Measurements from ENCODE around the gene WSB1. TPM values are rescaled to one million over a fixed set of nuclear protein-coding genes. Genes with fewer than 3 reads are reported as not detected.

Gene WSB1
- total and polyA plus RNA-seq, 2 experiments from 2014 or later = 101 to 108 TPM

GRCh38 chr17:27355419-27355818 is 61.5 kb downstream of the WSB1 start:
- H3K27me3 Mint-ChIP-seq (ENCODE audit: insufficient read depth, low read depth, poor library complexity) = peaks cover 4% of the 10 kb centered on the region
- H3K4me1 ChIP-seq (ENCODE audit: insufficient read depth) = peaks cover 3% of the 10 kb centered on the region; the same call in 1 of the 2 replicates
- peaks cover 14% of the 10 kb centered on the region for H3K36me3 Mint-ChIP-seq (ENCODE audit: low read depth)
- H3K27ac ChIP-seq (ENCODE audit: low read depth) = no peak overlapping the region
- no peaks in the 10 kb centered on the region for H3K27me3 ChIP-seq (ENCODE audit: insufficient read depth)
- ATAC-seq (no peak), DNase-seq (ENCODE audit: low spot score) (no peak)
- no peak overlapping the region for H3K27ac Mint-ChIP-seq
- H3K4me3 ChIP-seq = no peak overlapping the region
- H3K4me1 Mint-ChIP-seq = peaks cover 9% of the 10 kb centered on the region
- no peak overlapping the region for H2AFZ ChIP-seq
- H3K9me3 Mint-ChIP-seq = no peaks in the 10 kb centered on the region
- H3K4me2 ChIP-seq = no peak overlapping the region
- no peak for TF ChIP-seq ZNF114 (CRISPR knock-in tag; IDR thresholded peaks at IDR 0.05)
- TF ChIP-seq EZH2phosphoT487 (IDR thresholded peaks at IDR 0.05; ENCODE audit: unreplicated experiment) = no peak
- H3F3A ChIP-seq (replicated peaks; ENCODE audit: low read depth) = peaks cover 3% of the 10 kb centered on the region; the same call in 1 of the 2 replicates
- no peaks in the 10 kb centered on the region for H4K20me1 ChIP-seq (replicated peaks; ENCODE audit: insufficient read depth)
- peaks cover 8% of the 10 kb centered on the region for H3K79me2 ChIP-seq (replicated peaks; ENCODE audit: insufficient read depth)
- no peak overlapping the region for H3K4me3 Mint-ChIP-seq
- H3K9me2 ChIP-seq (ENCODE audit: insufficient read depth) = no peaks in the 10 kb centered on the region
- H3K36me3 ChIP-seq (ENCODE audit: insufficient read depth) = no peaks in the 10 kb centered on the region

- no peak overlapping the region for H2AFZ ChIP-seq
- no peak overlapping the region for H3K27ac Mint-ChIP-seq
- no peak for DNase-seq (ENCODE audit: low spot score)
- H3K4me3 Mint-ChIP-seq = no peak overlapping the region
- H3K36me3 Mint-ChIP-seq (ENCODE audit: low read depth) = peaks cover 11% of the 10 kb centered on the region
- peaks cover 3% of the 10 kb centered on the region; the same call in 1 of the 2 replicates for H3K4me1 ChIP-seq (ENCODE audit: insufficient read depth)
- H3K27me3 Mint-ChIP-seq (ENCODE audit: insufficient read depth, low read depth, poor library complexity) = peaks cover 2% of the 10 kb centered on the region
- no peaks in the 10 kb centered on the region for H4K20me1 ChIP-seq (replicated peaks; ENCODE audit: insufficient read depth)
- no peaks in the 10 kb centered on the region for H3K9me2 ChIP-seq (ENCODE audit: insufficient read depth)
- H3K4me2 ChIP-seq = no peak overlapping the region
- H3K27ac ChIP-seq (ENCODE audit: low read depth) = no peak overlapping the region
- no peak overlapping the region for H3K4me3 ChIP-seq
- H3K27me3 ChIP-seq (ENCODE audit: insufficient read depth) = no peaks in the 10 kb centered on the region
- H3K36me3 ChIP-seq (ENCODE audit: insufficient read depth) = no peaks in the 10 kb centered on the region
- H3K79me2 ChIP-seq (replicated peaks; ENCODE audit: insufficient read depth) = peaks cover 8% of the 10 kb centered on the region
- no peak for ATAC-seq
- H3K4me1 Mint-ChIP-seq = peaks cover 9% of the 10 kb centered on the region
- H3F3A ChIP-seq (replicated peaks; ENCODE audit: low read depth) = peaks cover 3% of the 10 kb centered on the region; the same call in 1 of the 2 replicates
- H3K9me3 Mint-ChIP-seq = no peaks in the 10 kb centered on the region
- TF ChIP-seq STAT1 (IDR thresholded peaks at IDR 0.05; ENCODE audit: unreplicated experiment) (no peak), JUNB (IDR thresholded peaks at IDR 0.05; ENCODE audit: unreplicated experiment) (no peak), CTCF (conservative IDR thresholded peaks at IDR 0.05; ENCODE audit: low read depth in 2 of 2) (no peak), ZNF462 (CRISPR knock-in tag; IDR thresholded peaks at IDR 0.05) (no peak), CREB1 (CRISPR knock-in tag; IDR thresholded peaks at IDR 0.05; ENCODE audit: low read depth) (no peak), POLR2AphosphoS5 (IDR thresholded peaks at IDR 0.05; ENCODE audit: low read depth) (no peak), EZH2 (IDR thresholded peaks at IDR 0.05; ENCODE audit: low read depth, unreplicated experiment) (no peak), ZNF114 (CRISPR knock-in tag; IDR thresholded peaks at IDR 0.05) (no peak), REST (IDR thresholded peaks at IDR 0.05; ENCODE audit: unreplicated experiment) (no peak)
Measured at GRCh38 chr17:27356091-27356705, 62.3 kb downstream of the WSB1 start.

Measured in GM23338 (cell line).